Prostate gland (tissue), 2 donors: ENCODE data around the gene ZNF385B.

ENCODE experiments used
- POLR2A ChIP-seq: fragments of 450-650 bp; IDR thresholded peaks from one replicate; pipeline ENCODE4 v1.6.1; 2016; ENCODE audit warnings: antibody characterized with exemption, mild to moderate bottlenecking
- POLR2AphosphoS5 ChIP-seq: sonication (generic); formaldehyde crosslinking; IDR thresholded peaks from one replicate; pipeline ENCODE4 v1.6.1; 2017; ENCODE audit warnings: antibody characterized with exemption
- TF ChIP-seq, protein P1 (sequence below), 4 experiments: fragments of 200-600 bp in 2 of 4; fragments of 450-650 bp in 2 of 4; sonication (generic) in 2 of 4; IDR thresholded peaks; 1 replicate in 3 of 4; 2 replicates in 1 of 4; pipeline ENCODE4 v1.5.1; 2016 to 2019; ENCODE audit warnings: antibody characterized with exemption in 4 of 4, mild to moderate bottlenecking in 2 of 4, moderate library complexity in 2 of 4

DNA sequence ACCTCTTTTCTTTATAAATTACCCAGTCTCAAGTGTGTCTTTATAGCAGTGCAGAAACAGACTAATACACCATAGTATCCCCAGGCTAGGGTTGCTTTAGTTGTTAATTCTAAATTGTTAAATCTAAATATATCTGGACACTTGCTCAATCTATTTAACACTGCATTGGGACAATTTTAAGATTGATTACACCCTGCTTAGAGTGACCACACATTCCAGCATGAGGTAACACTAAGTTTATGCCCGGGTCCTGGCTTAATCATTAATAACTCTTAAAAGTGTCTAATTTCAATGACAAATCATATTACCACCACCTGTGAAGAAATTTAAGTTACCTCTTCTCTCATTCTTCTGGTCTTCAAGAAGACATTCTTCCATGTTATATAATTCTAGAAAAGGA lies 131.4 kb downstream of the ZNF385B start:
- TF ChIP-seq POLR2A = no peak
- TF ChIP-seq, protein P1, sequence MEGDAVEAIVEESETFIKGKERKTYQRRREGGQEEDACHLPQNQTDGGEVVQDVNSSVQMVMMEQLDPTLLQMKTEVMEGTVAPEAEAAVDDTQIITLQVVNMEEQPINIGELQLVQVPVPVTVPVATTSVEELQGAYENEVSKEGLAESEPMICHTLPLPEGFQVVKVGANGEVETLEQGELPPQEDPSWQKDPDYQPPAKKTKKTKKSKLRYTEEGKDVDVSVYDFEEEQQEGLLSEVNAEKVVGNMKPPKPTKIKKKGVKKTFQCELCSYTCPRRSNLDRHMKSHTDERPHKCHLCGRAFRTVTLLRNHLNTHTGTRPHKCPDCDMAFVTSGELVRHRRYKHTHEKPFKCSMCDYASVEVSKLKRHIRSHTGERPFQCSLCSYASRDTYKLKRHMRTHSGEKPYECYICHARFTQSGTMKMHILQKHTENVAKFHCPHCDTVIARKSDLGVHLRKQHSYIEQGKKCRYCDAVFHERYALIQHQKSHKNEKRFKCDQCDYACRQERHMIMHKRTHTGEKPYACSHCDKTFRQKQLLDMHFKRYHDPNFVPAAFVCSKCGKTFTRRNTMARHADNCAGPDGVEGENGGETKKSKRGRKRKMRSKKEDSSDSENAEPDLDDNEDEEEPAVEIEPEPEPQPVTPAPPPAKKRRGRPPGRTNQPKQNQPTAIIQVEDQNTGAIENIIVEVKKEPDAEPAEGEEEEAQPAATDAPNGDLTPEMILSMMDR (IDR thresholded peaks at IDR 0.05) = no peak
- TF ChIP-seq POLR2AphosphoS5 = no peak
